NCI-H2196 treated with DMSO at 0.1 percent for 48 hours (cell line): ENCODE results near the gene KCNC2.

Experiments
- DNase-seq: peaks from one replicate; lab custom pipeline; 2025; ENCODE audit not compliant: unreplicated experiment; lab: John Stamatoyannopoulos, UW

KCNC2 gene

GRCh38 chr12:75065482-75065881 is 144.2 kb downstream of the KCNC2 start:
- DNase-seq: no peak

- DNase-seq: no peak
Observed at GRCh38 chr12:75062691-75063090, 146.9 kb downstream of the KCNC2 start.

- no peak for DNase-seq
Observed at GRCh38 chr12:75058228-75058627, 151.4 kb downstream of the KCNC2 start.

- DNase-seq: no peak
Observed at GRCh38 chr12:75048767-75049166, 160.9 kb downstream of the KCNC2 start.

DNA sequence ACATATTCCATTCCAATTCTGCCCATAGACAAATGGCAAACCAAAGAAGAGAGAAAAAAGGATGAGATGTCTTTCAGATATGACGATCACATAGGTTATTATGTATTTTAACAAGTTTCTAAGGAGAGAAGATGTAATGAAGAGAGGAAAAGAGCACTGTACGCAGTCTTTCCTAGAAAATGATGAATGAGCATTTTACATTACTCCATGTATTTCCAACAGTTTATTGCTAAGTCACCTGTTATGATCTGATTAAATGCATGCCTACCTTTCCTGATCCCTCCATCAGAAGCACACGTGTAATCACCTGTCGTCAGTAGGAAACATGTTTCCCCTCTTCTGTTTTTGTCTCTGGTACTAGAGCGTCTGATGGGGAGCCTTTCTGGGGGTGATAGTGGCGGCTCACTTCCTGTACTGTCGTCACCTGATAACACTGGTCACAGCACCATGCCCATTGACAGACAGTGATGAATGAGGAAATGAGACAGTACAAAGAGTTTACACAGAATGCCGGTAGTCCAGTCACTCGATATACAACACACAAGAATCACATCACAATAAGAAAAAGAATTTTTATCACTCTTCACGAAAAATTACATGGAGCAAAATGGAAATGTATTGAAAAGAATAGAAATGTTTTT is 161.6 kb downstream of the KCNC2 start:
- DNase-seq: no peak

- no peak for DNase-seq
Observed at GRCh38 chr12:75042125-75042524, 167.5 kb downstream of the KCNC2 start.

GRCh38 chr12:75041472-75041871 is 168.2 kb downstream of the KCNC2 start:
- DNase-seq: no peak

- DNase-seq: no peak
Observed at GRCh38 chr12:75020068-75020557, 189.5 kb downstream of the KCNC2 start.

DNA sequence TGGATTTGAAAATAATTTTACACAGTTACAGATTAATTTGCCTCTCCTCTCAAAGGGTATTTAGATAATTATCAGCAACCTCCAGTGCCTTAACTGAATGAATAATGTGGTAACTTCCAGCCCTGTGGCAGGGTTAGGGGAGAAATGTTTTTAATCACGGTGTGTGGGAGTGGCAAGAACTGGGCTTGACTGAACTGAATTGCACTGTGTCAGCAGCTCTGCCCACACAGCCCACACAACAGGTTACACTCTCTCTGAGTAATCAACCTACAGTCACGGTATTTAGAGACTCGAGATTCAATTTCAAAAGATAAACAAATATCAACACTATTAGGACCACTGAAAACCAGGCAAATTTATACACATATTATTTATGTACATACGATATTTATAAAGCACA is 198.5 kb downstream of the KCNC2 start:
- DNase-seq: no peak

- no peak for DNase-seq
Observed at GRCh38 chr12:75007133-75007532, 202.5 kb downstream of the KCNC2 start.

GRCh38 chr12:75000120-75000519 is 209.5 kb downstream of the KCNC2 start:
- no peak for DNase-seq

DNA sequence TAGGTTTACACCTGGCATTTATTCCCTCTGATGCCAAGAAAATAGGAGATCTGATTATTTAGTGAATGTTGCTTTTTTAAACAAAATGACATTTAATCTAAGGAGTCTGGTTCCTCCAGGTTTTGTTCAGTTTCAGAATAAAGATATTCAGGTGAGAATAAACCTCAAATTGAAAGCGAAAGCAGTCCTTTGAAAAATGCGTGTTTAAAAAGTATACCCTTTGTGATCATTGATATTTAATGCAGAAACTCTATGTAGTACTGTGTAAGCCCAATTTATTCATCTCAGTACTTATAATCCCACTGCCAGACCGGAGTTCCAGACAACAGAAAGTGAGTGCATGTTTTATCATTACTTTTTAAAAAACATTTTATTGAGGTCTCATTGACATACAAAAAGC is 210.2 kb downstream of the KCNC2 start:
- DNase-seq: no peak
